Measurements from ENCODE around the gene ATP11B.
A peak's percentile ranks its signal among the peaks of the same experiment; 100 is the strongest.

ATP11B gene

GRCh38 chr3:182802413-182803390 is 9.4 kb downstream of the ATP11B start:
- H3K4me3 ChIP-seq (ENCODE audit: low read depth, low read length): no peak overlapping the region
- in situ Hi-C loops (cut with HindIII; ENCODE audit: low sequenced_read_pairs): no loop called here
- no peak for TF ChIP-seq CTCF (IDR thresholded peaks at IDR 0.05; ENCODE audit: low read depth, low read length)
- DNase-seq (ENCODE audit: low read depth, low spot score): no peak

GRCh38 chr3:182803596-182803995 is 10.3 kb downstream of the ATP11B start:
- DNase-seq (ENCODE audit: low read depth, low spot score): no peak
- in situ Hi-C loops (cut with HindIII; ENCODE audit: low sequenced_read_pairs): no loop called here
- no peak for TF ChIP-seq CTCF (IDR thresholded peaks at IDR 0.05; ENCODE audit: low read depth, low read length)
- no peak overlapping the region for H3K4me3 ChIP-seq (ENCODE audit: low read depth, low read length)

- no peak for DNase-seq (ENCODE audit: low read depth, low spot score)
- no peak for TF ChIP-seq CTCF (IDR thresholded peaks at IDR 0.05; ENCODE audit: low read depth, low read length)
- no peak overlapping the region for H3K4me3 ChIP-seq (ENCODE audit: low read depth, low read length)
- in situ Hi-C loops (cut with HindIII; ENCODE audit: low sequenced_read_pairs): no loop called here
These were observed 13.8 kb downstream of the ATP11B start for GRCh38 chr3:182807061-182807460.

- in situ Hi-C loops (cut with HindIII; ENCODE audit: low sequenced_read_pairs): no loop called here
- DNase-seq (ENCODE audit: low read depth, low spot score): no peak
These were observed 14.9 kb downstream of the ATP11B start for GRCh38 chr3:182808041-182808770.

GRCh38 chr3:182809531-182809930 is 16.2 kb downstream of the ATP11B start:
- H3K4me3 ChIP-seq (ENCODE audit: low read depth, low read length): no peak overlapping the region
- in situ Hi-C loops (cut with HindIII; ENCODE audit: low sequenced_read_pairs): no loop called here
- no peak for TF ChIP-seq CTCF (IDR thresholded peaks at IDR 0.05; ENCODE audit: low read depth, low read length)
- no peak for DNase-seq (ENCODE audit: low read depth, low spot score)

More at GRCh38 chr3:182808041-182808770, 14.9 kb downstream of the ATP11B start:
- no peak for TF ChIP-seq CTCF (IDR thresholded peaks at IDR 0.05; ENCODE audit: low read depth, low read length)
- H3K4me3 ChIP-seq (ENCODE audit: low read depth, low read length): no peak overlapping the region

- in situ Hi-C loops (cut with HindIII; ENCODE audit: low sequenced_read_pairs): no loop called here
- DNase-seq (ENCODE audit: low read depth, low spot score): peak; percentile 25
These were observed 17.4 kb downstream of the ATP11B start for GRCh38 chr3:182810574-182811268.

More at GRCh38 chr3:182810574-182811268, 17.4 kb downstream of the ATP11B start:
- TF ChIP-seq CTCF (IDR thresholded peaks at IDR 0.05; ENCODE audit: low read depth, low read length): no peak
- H3K4me3 ChIP-seq (ENCODE audit: low read depth, low read length): no peak overlapping the region

All from astrocyte of the spinal cord (primary cell).